NCI-H2081 treated with DMSO at 0.1 percent for 48 hours (cell line): ENCODE results near the gene CYP2W1.
"Not testable (repeated sequence)": the region's sequence is repeated elsewhere in the genome, so short reads cannot be mapped to it uniquely, and the experiment has no call there.

Experiments
- DNase-seq: peaks from one replicate; lab custom pipeline; 2025; lab: John Stamatoyannopoulos, UW

The CYP2W1 gene

DNA sequence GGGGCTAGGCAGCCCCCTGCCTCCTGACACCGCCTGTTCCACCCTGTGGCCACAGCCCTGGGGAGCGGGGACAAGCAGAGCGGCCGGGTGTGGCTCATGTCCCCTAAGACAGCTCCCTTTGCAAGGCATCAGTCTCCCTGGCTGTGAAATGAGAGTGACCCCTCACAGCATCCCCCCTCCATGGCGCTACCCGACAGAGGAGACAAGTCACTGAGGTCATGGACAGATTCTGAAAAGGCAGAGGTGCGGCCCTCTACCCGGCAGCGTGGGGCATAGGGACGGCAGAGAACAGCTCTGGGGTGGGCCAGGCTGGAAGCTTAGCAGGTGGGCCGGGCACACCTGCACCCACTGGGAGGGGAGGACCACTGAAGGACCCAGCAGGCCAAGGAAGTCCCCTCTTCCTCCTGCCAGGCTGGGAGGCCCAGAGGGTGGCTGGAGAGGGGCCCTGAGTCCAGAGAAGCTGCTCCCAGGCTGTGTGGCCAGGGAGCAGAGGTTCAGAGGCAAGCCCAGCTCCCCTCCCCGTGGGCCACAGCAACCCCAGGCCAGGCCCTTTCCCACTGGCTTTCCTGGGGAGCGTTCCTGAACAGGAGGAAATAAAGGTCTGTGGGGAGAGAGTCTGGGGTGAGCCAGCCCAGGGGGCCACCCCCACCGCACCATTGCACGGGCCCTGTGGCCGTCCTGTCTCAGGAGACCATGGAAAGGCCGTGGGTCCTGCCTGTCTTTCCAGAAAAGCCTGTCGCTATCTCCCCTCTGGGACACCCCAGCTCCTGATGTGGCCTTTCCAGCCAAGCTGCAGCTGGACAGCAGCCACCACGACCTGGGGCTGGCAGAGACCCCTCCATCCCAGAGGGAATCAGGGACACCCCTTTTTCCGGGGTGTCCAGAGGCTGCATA is 30.2 kb upstream of the CYP2W1 start:
- DNase-seq: no peak

DNA sequence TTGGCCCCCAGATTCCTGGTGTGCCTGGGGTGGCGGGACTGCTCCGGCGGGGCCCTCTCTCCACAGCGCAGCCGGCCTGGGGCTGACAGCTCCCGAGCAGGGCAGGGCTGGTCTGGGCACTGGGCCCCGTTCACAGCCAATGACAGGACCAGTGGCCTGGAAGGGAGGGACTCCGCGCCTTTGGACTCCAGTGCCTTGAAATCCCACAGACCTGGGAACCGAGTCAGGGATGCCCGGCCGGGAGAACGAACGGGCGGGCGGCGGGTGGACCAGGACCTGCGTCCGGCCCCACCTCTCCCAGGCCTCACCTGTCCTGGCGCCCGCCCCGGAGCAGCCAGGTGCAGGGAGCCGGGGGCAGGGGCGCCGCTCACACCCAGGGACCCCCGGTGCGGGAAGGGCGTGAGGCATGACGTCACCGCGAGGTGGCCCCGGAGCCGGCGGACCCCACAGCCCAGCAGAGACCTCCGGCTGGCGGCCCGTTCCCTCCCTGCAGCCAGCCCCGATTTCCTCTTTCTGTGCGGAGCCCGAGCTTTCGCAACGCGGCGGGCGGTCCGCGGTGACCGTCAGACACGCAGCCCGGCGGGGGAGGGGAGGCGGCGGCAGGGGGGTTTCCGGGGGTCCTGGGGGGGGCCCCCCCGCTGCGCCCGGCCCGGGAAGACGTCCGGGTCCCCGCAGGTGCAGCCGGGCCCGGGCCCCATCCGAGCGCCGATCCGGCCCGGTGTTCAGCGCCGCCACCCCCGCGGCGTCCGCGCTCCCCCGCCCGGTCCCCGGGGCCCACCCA is 29.2 kb upstream of the CYP2W1 start:
- DNase-seq: no peak

GRCh38 chr7:954330-955238 is 28.4 kb upstream of the CYP2W1 start, which contains the start of gene ADAP1:
TSS of gene ADAP1 (minus strand) at chr7:954680. CDS start at chr7:954477, 203 bp downstream.
- DNase-seq: no peak

DNA sequence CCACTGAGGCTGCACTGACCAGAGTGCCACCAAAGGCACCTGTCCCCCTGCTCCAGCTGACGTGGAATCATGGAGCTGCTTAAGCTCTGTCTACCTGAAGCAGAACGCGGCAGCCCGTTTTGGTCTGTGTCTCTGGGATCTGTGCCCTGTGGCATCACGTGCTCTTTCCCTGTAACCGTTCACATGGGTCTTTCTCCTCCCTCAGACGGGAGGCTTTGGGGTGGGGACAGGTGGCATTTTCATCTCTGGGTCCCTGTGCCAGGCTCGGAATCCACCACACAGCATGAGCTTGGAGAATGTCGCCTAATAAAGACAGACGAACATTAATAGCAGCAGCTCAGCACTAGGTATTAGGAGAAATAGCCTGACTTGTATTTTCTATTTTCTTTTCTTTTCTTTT is 26.9 kb upstream of the CYP2W1 start:
- DNase-seq: no peak

GRCh38 chr7:957418-958220 is 25.4 kb upstream of the CYP2W1 start:
- DNase-seq: no peak

- no peak for DNase-seq
These were observed 24.5 kb upstream of the CYP2W1 start for GRCh38 chr7:958221-959200.

DNA sequence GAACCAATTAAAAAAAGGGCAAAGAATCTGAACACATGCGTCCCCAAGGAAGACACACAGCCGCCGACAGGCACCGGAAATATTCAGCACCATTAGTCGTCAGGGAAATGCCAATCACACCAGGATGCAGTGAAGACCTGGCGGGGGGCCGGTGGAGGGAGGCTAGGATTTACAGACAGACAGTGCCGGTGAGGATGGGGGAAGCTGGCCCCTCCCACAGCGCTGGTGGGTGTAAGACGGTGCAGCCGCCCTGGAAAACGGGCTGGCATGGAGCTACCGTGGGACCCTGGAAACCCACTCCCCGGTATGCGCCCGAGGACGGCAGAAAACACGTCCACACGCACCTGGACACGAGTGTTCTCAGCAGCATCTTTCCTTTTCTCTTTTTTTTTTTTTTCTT is 23.7 kb upstream of the CYP2W1 start:
- DNase-seq: no peak

DNA sequence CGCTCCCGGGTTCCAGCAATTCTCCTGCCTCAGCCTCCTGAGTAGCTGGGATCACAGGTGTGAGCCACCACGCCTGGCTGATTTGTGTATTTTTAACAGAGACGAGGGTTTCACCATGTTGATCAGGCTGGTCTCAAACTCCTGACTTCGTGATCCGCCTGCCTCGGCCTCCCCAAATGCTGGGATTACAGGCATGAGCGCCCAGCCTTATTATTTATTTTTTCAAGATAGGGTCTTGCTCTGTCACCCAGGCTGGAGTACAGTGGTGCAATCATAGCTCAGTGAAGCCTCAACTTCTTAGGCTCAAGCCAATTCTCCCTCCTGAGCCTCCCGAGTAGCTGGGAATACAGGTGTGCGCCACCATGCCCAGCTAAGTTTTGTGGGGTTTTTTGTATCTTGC is 23.2 kb upstream of the CYP2W1 start:
- not testable (repeated sequence) for DNase-seq

DNA sequence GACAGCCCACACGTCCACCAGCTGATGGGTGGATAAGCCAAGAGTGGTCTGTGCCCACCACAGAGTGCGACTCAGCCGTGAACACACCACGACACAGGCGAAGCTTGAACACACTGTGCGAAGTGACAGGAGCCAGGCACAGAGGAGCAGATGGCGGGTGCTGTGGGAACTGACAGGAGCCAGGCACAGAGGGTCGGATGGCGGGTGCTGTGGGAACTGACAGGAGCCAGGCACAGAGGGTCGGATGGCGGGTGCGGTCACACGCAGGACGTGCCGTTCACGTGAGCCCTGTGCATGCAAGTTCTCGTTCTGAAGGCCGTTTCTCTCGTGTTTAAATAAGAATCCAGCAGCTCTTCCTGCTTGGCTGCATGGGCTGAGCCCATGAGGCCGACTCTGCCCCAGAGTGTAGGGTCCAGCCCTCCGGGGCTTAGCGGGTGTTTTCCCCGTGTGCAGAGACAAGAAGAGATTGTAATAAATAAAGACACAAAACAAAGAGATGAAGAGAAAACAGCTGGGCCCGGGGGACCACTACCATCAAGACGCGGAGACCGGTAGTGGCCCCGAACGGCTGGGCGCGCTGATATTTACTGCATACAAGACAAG is 22.6 kb upstream of the CYP2W1 start:
- DNase-seq: no peak

DNA sequence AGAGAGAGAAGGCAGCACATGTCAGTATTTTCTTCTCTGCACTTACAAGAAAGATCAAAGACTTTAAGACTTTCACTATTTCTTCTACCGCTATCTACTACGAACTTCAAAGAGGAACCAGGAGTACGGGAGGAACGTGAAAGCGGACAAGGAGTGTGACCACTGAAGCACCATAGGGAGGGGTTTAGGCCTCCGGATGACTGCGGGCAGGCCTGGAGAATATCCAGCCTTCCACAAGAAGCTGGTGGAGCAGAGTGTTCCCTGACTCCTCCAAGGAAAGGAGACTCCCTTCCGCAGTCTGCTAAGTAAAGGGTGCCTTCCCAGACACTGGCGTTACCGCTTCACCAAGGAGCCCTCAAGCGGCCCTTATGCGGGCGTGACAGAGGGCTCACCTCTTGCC is 22.0 kb upstream of the CYP2W1 start:
- not testable (repeated sequence) for DNase-seq

GRCh38 chr7:961546-962400 is 21.2 kb upstream of the CYP2W1 start:
- DNase-seq: no peak

- DNase-seq: no peak
These were observed 20.4 kb upstream of the CYP2W1 start for GRCh38 chr7:962401-963081.

- DNase-seq: no peak
These were observed 19.5 kb upstream of the CYP2W1 start for GRCh38 chr7:963236-964078.

GRCh38 chr7:964401-965231 is 18.4 kb upstream of the CYP2W1 start:
- no peak for DNase-seq

DNA sequence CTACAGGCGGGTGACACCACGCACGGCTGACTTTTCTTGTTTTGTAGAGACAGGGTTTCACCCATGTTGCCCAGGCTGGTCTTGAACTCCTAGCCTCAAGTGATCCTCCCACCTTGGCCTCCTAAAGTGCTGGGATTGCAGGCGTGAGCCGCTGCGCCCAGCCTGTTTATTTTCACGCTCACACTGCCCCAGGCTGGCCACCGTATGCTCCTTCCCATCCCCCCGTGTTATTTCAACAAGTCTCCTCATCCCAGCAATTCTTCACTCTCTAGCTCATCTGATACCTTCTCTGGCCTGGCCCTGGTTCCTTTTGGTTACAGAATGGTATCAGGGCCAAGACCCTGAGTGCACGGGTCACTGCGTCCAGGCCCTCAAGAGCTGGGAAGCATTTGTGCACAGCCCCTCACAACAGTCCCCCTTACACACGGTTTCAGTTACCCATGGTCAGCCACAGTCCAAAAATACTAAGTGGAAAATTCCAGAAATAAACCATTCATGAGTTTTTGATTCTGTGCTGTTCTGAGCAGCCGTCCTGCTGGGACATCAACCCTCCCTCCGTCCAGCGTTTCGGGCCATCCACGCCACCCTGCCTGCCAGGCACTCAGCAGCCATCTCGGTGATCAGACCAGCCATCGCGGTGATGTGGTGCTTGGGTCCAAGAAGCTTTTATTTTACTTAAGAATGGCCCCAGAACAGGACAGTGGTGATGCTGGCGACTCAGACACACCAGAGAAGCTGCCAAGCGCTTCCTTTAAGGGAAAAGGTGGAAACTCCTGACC is 16.5 kb upstream of the CYP2W1 start:
- no peak for DNase-seq
